HG03103 (cell line): ENCODE data around the gene RASGRP4.

Experiments
- ATAC-seq: cut with Tn5 transposase; IDR thresholded peaks from one replicate; pipeline ENCODE4 v1.9.1; 2021; ENCODE audit warnings: low read depth; ENCODE audit not compliant: unreplicated experiment

The RASGRP4 gene

DNA sequence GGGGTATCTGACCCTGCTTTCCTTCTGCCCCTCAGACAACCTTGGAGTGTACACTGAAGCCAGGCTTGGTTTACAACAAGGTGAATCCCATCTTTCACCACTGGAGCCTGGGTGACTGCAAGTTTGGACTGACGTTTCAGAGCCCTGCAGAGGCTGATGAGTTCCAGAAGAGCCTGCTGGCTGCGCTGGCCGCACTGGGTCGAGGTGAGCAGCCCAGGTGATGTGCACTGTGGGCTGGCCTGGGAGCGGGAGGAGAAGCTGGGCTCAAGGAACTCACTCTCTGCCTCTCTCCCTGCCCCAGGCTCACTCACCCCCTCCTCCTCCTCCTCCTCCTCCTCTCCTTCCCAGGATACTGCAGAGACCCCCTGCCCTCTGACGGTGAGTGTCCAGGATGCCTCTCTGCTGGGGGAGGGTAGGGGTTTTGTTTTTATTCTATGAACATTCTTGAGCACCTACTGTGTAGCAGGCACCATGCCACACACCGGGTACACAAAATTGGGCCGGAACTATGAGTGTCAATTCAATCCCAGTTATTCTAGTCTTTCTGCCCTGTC lies 34.0 kb downstream of the RASGRP4 start:
- no peak for ATAC-seq

DNA sequence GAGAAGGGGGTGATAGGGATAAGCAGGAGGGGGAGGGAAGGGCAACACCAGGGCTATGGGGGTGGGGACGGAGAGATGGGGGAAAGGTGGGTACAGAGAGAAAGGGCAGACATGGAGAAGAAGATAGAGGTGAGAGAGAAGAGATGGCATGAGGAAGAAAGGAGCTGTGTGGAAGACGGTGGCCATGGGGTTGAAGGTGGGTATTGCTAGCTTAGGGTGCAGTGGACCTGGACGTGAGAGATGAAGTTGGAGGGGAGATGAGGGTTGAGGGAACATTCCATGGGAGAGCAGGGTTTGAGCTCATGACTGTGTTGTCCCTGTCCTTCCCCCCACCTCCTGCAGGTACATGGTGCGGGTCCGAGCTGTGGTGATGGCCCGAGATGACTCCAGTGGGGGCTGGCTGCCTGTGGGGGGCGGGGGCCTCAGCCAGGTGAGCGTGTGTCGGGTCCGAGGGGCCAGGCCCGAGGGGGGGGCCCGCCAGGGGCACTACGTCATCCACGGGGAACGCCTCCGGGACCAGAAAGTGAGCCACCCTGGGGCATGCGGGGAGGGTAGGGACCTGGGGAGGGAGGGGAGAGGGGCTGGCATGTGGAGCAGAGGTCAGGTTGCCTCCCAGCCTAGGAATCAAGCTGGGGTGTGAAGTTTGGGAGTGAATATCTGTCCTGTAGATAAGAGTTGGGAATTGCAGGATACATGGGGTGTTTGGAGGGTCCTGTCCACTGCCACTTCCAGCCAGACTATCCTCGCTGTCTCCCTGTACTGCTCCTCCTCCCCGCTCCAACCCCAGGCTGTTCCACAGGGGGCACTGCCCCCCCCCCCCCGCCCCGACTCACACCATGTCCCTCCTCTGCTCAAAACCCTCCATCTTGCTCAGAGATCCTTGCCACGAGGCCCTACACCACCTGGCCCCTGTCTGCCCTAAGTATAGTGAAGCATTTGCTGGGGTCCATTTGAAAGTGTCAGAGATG lies 35.8 kb downstream of the RASGRP4 start:
- no peak for ATAC-seq

- no peak for ATAC-seq
Measured at GRCh38 chr19:38389101-38389925, 36.7 kb downstream of the RASGRP4 start.

GRCh38 chr19:38388349-38389100 lies 37.5 kb downstream of the RASGRP4 start, which contains the start of gene SPRED3:
TSS of gene SPRED3 (plus strand) at chr19:38388697. CDS start at chr19:38390303, 1,606 bp downstream.
- no peak for ATAC-seq

GRCh38 chr19:38387550-38388348 lies 38.3 kb downstream of the RASGRP4 start, which contains the start of gene GGN:
TSS of gene GGN (minus strand) at chr19:38388034. CDS start at chr19:38387261, 773 bp downstream.
- no peak for ATAC-seq

DNA sequence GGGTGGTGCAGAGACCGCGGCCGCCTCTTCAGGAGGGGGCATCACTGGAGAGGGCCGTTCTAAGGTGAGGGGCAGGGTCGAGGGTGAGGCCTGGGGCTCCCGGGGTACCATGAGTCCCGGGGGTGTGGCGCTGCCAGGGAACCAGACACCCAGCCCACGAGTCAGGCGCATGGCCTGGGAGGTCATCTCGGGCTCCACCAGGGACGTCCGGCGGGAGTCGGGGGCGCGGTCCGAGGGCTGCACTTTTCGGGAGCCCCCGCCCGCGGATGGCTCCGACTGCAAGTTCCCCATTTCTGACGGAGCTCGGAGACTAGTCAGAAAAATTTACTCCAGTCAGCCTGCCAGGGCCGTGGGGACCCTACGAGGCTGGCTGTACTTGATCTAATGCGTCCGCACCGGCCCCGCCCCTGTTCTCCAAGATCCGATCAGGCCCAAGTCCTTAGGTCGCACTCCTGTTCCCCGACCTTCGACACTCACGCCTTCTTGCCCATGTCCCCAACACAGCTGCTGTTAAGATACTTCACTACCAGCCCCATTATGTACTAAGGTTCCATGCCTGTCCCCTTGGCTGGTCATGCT lies 39.0 kb downstream of the RASGRP4 start:
- no peak for ATAC-seq

DNA sequence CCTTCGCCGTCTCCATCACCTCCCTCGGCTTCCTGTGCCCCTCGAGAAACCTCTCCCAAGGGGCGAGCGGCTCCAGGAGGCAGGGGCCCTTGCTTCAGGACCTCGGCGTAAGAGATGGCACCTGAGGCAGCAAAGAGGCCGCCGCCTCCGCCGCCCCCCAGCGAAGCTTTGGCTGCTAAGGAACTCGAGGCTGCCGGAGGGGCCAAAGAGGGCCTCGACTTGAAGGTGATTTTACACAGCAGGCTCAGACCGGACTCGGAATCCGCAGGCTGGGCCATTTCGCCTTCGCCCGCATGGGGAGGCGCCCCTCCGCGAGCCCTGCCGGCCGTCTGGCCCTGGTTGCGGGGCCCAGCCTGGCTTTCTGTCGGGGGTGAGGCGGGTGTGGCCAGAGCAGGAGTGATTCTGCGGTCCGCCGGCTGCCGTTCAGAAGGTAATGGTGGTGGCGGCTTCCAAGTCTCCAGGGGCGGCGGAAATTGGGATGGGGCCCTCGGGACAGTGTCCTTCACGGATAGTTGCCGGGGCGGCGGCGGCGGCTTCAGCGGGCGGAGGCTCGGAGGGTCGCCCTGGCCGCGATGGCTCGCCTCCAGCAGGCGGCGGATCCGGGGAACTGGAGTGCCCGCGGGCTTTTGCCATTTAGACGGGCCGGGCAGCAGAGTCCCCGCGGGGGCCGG lies 39.6 kb downstream of the RASGRP4 start:
- ATAC-seq = no peak

DNA sequence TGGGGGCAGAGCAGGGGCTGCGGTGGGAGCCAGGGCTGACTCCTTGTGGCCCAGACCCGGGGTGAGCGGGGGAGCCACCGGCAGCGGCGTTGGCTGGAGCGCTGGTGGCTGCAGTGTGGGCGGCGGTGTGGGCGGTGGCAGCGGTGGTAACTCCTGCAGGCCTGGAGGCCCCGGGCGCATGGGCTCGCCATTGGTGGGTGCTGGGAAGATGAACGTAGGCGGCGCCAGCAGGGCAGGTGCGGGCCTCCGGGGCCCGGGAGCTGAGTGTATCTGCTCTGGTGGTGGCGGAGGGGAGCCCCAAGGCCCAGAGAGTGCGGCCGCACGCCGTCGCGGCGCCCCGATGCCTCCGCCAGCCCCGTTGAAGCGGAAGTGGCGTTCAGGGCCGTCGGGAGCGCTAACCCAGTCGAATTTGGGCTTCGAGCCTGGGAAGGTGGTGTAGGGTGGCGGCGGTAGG lies 40.2 kb downstream of the RASGRP4 start:
- ATAC-seq = no peak

DNA sequence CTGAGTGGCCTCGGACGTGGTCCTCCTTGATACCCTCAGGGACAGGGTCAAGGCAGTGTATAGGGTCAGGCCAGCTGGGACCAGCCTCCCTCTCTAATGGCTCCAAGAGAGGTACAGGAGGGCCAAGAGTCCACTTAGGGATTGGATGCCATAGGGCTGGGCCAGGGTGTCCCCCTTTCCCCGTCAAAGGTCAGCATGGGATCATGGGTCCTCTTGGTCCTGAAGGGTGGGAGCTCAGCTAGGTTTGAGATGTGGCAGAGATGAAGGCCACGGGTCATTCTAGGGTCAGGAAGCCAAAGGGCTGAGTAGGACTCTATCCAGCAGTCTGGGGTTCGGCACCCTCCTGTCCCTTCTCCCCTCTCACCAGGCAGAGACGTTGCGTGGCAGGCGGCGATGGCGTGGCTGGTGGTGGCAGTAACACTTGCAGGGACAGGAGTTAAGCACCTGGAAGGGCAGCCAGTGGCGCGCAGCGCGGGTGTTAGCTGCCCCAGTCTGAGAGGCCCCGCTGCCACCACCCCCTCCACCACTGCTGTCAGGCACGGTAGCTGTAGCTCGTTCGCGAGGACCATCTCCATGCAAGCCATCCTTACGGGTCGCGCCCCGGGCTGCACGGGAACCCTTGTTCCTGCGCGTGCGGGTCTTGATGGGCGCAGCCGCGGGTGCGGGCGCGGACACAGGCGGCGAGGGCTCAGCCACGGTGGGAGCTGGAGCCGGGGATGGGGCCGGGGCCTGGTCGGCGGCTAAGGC lies 40.8 kb downstream of the RASGRP4 start:
- ATAC-seq = no peak

DNA sequence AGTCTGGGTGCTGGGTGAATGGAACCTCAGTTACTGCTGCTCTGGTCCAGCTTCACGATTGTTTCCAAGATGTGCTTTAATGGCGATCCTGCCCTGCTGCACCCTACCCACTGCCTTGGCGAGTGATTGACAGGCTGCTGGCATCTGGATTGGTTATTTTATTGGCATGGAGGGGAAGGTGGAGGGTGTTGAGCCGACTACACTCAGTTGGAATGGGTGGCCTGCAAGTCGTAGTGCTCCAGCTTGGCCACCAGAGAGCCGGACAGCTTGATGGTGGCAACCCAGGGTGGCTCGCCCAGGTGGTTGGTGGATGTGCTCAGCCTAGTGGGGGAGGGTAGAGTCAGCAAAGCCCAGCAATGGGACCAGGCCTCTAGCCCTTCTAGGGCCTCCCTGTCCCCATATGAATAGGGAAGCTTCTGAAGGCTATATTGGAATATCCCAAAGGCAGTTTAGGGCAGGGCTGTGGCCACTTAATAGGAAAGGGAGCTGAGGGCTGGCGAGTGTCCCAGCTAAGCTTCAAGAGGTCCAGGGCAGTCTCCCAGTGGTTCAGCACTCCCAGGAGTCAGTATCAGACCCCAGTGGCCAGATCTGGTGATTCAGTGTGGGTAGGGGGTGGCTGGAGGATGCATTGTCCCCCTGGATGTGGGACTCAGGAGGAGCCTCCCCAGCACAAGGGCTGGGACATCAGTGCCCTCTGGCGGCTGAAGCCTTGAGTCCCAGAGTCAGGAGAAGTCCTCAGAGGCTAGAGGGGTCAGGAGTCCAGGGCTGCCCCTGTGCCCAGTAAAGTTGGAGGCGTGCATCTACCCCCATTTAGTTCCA lies 41.6 kb downstream of the RASGRP4 start:
- ATAC-seq = no peak

DNA sequence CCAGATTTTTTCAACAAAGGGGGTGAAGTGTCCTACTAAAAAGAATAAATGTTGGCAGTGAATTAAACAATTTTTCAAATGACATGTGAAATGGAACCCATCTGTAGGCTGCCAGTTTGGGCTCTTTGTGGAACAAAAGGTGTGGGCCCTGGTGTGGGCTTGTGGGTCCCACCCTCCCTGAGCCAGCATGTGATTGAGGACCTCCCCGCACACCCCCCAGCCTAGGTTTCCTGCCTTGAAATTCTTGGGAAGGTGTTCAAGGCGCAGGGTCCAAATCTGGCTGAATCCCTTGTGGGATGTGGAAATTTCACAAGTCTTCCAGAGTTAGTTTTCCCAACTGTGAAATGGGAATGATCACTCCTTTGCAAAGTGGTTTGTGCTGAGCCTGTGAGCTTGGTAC lies 42.3 kb downstream of the RASGRP4 start:
- no peak for ATAC-seq

GRCh38 chr19:38383184-38383583 lies 42.8 kb downstream of the RASGRP4 start:
- no peak for ATAC-seq

- ATAC-seq = no peak
Measured at GRCh38 chr19:38381138-38381537, 44.9 kb downstream of the RASGRP4 start.

DNA sequence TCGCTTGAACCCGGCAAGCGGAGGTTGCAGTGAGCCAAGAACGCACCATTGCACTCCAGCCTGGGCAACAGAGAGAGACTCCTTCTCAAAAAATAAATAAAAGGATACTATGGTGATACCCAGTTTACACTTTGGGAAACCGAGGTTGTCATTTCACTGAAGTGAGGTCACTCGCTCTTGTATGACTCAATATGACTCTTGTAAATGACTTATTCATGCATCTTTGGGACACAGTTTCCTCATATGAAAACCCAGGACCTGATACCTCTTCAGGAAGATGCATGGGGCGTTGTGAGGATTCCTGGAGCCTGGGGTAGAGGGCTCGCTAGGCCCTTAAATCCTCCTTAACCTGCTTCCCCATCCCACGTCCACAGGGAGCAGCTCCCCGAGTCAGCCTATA lies 47.2 kb downstream of the RASGRP4 start:
- ATAC-seq = no peak

DNA sequence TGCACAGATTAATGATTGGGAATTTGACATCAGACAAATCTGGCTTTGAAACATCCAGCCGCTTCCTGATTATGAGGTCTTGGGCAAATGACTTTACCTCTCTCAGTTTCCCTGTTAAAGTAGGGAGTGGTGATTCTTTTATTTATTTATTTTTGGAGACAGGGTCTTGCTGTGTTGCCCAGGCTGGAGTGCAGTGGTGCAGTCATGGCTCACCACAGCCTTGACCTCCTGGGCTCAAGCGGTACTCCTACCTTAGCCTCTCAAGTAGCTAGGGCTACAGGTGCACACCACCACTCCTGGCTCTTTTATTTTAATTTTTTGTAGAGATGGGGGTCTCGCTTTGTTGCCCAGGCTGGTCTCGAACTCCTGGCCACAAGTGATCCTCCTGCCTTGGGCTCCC lies 49.0 kb downstream of the RASGRP4 start:
- ATAC-seq = no peak

GRCh38 chr19:38376576-38376975 lies 49.4 kb downstream of the RASGRP4 start:
- no peak for ATAC-seq

- ATAC-seq = no peak
Measured at GRCh38 chr19:38375748-38376147, 50.3 kb downstream of the RASGRP4 start.
